ENCODE data around the gene MYOD1. TPM values are rescaled to one million over a fixed set of nuclear protein-coding genes. Genes with fewer than 3 reads are reported as not detected.

The MYOD1 gene
- total RNA-seq, 1 experiment from 2014 or later: not detected

- no peak for DNase-seq (ENCODE audit: low read depth, low spot score)
- TF ChIP-seq SIN3A (IDR thresholded peaks at IDR 0.05; ENCODE audit: borderline replicate concordance, insufficient read depth, low read depth, low read length) (no peak), CTCF (IDR thresholded peaks at IDR 0.05) (peak; percentile 38)
- no TSS peak for BruUV-seq (replicated peaks)
- Histone ChIP-seq H3K27ac (ENCODE audit: low read length) (no peak overlapping the region), H3K36me3 (ENCODE audit: control insufficient read depth, insufficient read depth, low read length) (no peaks in the 10 kb centered on the region), H3K4me3 (ENCODE audit: low read depth in 2 of 2, low read length in 2 of 2) (no peak overlapping the region), H3K27me3 (ENCODE audit: control insufficient read depth, insufficient read depth, low read length) (no peaks in the 10 kb centered on the region), H3K4me1 (ENCODE audit: control insufficient read depth, insufficient read depth, low read length) (no peaks in the 10 kb centered on the region), H3K9me3 (ENCODE audit: control insufficient read depth, insufficient read depth, low read depth, low read length) (no peaks in the 10 kb centered on the region)
- ChIA-PET POLR2A (no interaction called here), CTCF (interaction anchor here (1.1 kb wide), 1 partner anchor 221 kb away, joined by 3 read pairs; no protein-coding TSS in a partner anchor)
- intact Hi-C loops (cut with micrococcal nuclease; ENCODE audit: unreplicated experiment) (no loop called here), in situ Hi-C loops (cut with HindIII; ENCODE audit: low pct_unique_long_range_greater_than_20kb, low sequenced_read_pairs) (no loop called here)
- ATAC-seq: no peak
These were observed 47.2 kb downstream of the MYOD1 start for GRCh38 chr11:17766590-17766989.

DNA sequence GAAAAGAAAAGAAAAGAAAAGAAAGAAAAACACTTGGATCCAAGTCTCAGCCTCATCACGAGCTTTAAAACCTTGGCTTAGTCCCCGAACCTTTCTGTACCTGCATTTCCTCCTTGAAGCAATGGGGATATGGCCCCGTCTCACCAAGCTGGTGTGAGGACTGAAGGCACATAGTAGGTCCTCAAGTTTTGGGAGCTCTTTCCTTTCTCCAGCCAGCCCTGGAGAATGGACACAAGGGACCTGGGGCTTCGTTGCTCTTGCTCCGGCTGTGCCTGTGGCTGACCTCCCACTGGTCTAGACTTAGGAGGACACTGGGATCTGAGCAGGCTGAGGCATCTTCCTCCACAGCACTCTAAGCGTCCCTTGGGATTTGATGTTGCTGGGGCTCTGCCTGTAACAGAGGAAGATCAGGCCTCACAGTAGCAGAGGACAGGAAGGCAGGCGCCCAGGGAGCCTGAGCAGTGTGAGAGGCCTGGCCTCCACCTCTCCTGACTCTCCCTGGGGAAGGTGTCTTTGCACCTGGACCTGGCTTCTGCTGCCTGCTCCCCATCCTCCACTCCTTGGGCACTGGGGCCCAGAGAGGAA is 48.0 kb downstream of the MYOD1 start:
- CTCF ChIA-PET: interaction anchor here (0.6 to 1.1 kb wide), 2 partner anchors 220 to 236 kb away, joined by 3 read pairs; no protein-coding TSS in a partner anchor
- H3K4me1 ChIP-seq (ENCODE audit: control insufficient read depth, insufficient read depth, low read length): no peaks in the 10 kb centered on the region
- no TSS peak for BruUV-seq (replicated peaks)
- H3K27me3 ChIP-seq (ENCODE audit: control insufficient read depth, insufficient read depth, low read length): no peaks in the 10 kb centered on the region
- H3K4me3 ChIP-seq (ENCODE audit: low read depth in 2 of 2, low read length in 2 of 2): no peak overlapping the region
- no peaks in the 10 kb centered on the region for H3K9me3 ChIP-seq (ENCODE audit: control insufficient read depth, insufficient read depth, low read depth, low read length)
- no peak overlapping the region for H3K27ac ChIP-seq (ENCODE audit: low read length)
- no peak for TF ChIP-seq SIN3A (IDR thresholded peaks at IDR 0.05; ENCODE audit: borderline replicate concordance, insufficient read depth, low read depth, low read length)
- no peak for TF ChIP-seq CTCF (IDR thresholded peaks at IDR 0.05)
- TF ChIP-seq TCF7L2 (IDR thresholded peaks at IDR 0.05; ENCODE audit: low read depth, low read length): no peak
- no peak for TF ChIP-seq REST (IDR thresholded peaks at IDR 0.05; ENCODE audit: insufficient read depth in 1 of 2, low read depth in 2 of 2, low read length in 1 of 2)
- no peak for TF ChIP-seq POLR2AphosphoS5 (IDR thresholded peaks at IDR 0.05; ENCODE audit: low read depth, low read length)
- no peaks in the 10 kb centered on the region for H3K36me3 ChIP-seq (ENCODE audit: control insufficient read depth, insufficient read depth, low read length)
- in situ Hi-C loops (cut with HindIII; ENCODE audit: low pct_unique_long_range_greater_than_20kb, low sequenced_read_pairs): no loop called here
- ATAC-seq (no peak), DNase-seq (ENCODE audit: low read depth, low spot score) (no peak)
- intact Hi-C loops (cut with micrococcal nuclease; ENCODE audit: unreplicated experiment): no loop called here
- POLR2A ChIA-PET: no interaction called here

Data from Panc1 (cell line).